Right forelimb (tissue), 1 donor: ENCODE results near the gene RAD51B.

ENCODE experiments used
- DNase-seq: peaks from one replicate; pipeline ENCODE4 v3.0.0-alpha.2; 2018

RAD51B gene

GRCh38 chr14:68774771-68775613 lies 955.4 kb downstream of the RAD51B start:
- peak; percentile 32 for DNase-seq

GRCh38 chr14:68775614-68776126 lies 956.1 kb downstream of the RAD51B start:
- peak; percentile 22 for DNase-seq

- DNase-seq: no peak
These were observed 958.1 kb downstream of the RAD51B start for GRCh38 chr14:68777644-68778043.
